GM21423 (cell line): ENCODE measurements around the gene VPS25.
"Not testable (repeated sequence)": the region's sequence is repeated elsewhere in the genome, so short reads cannot be mapped to it uniquely, and the experiment has no call there.

Experiments
- ATAC-seq: cut with Tn5 transposase; IDR thresholded peaks from one replicate; pipeline ENCODE4 v1.9.1; 2021; ENCODE audit warnings: mild to moderate bottlenecking, moderate library complexity; ENCODE audit not compliant: unreplicated experiment

Gene VPS25

GRCh38 chr17:42773290-42774035 lies at the start of gene VPS25:
Gene VPS25, plus strand, starts transcription at chr17:42773449. Its CDS starts 27 bp downstream, at chr17:42773476.
- peak; percentile 67 for ATAC-seq

- no peak for ATAC-seq
These were observed 49.6 kb upstream of the VPS25 start for GRCh38 chr17:42723636-42724035.

GRCh38 chr17:42725143-42725542 lies 48.1 kb upstream of the VPS25 start:
- no peak for ATAC-seq

GRCh38 chr17:42740699-42741098 lies 32.5 kb upstream of the VPS25 start:
- no peak for ATAC-seq

DNA sequence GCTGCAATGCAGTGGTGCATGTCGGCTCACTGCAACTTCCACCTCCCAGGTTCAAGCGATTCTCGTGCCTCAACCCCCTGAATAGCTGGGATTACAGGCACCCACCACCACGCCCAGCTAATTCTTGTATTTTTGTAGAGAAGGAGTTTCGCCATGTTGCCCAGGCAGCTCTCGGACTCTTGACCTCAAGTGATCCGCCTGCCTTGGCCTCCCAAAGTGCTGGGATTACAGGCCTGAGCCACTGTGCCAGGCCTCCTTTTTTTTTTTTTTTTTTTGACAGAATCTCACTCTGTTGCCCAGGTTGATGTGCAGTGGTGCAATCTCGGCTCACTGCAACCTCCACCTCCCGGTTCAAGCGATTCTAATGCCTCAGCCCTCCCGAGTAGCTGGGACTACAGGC lies 30.3 kb upstream of the VPS25 start:
- ATAC-seq: not testable (repeated sequence)

- no peak for ATAC-seq
These were observed 29.5 kb upstream of the VPS25 start for GRCh38 chr17:42743595-42744282.

- ATAC-seq: peak; percentile 52
These were observed 28.9 kb upstream of the VPS25 start for GRCh38 chr17:42744283-42744805.

DNA sequence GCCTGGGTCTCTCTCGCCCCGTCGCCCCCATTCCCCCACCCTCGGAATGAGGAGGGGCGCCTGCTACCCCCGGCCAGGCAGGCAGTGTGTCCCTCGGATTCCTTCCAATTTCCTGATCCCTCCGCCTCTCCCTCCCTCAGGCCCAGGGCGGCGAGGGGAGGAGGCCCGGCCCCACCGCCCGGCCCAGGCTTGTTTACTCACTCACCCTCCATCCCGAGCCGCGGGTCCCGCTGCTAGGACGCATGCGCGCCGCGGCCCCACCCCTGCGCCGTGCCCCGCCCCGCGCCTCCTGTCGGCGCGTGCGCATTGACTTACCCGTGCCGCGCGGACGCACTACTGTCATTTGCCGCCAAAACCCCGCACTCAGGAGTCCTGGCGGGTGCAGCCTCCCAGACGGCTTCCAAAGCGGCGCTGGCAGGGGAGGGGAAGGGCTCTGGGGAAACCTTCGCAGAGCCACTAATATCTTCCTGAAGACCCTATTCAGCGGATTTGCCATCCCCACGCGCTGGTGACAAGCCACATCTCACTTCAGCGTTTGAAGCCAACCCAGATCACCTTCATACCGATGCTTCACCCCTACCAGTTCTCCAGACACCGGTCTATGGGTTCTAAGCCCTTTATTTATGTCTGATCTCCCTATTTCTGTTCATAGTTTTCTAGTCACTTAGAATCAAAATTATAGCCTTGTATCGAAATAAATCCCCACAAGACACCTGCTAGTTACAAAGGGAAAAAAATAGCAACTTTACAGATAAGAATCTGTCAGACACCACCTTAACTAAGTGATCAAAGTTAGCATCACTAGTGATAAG lies 28.2 kb upstream of the VPS25 start, which contains the start of gene EZH1:
Gene EZH1, minus strand, starts transcription at position 235 of the 812 bp plus-strand sequence. CDS start 16,099 bp downstream, outside the sequence.
- peak; percentile 76 for ATAC-seq

DNA sequence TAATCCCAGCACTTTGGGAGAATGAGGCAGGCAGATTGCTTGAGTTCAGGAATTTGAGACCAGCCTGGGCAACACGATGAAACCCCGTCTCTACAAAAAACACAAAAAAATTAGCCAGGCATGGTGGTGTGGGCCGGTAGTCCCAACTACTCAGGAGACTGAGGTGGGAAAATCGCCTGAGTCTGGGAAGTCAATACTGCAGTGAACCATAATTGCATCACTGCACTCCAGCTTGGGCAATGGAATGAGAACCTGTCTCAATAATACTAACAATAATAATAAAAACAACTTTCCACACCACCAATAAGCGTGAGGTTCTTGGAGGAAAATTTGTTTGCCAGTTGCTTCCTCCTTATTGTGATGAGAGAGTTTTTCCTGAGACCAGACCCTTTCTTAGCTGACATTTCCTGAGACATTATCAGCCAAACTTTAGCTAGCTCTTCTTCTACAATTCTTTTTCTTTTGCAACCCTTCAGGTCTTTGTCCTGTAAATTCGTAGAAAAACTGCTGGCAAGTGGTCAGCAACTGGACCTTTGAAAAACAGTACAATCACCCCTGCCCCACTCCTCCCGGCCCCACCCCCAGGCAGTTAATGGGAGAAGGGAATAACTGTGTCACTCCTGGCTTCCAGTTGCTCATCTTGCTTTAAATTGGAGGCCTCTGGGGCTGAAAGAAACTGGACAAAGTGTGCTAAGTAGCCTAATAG lies 24.9 kb upstream of the VPS25 start:
- ATAC-seq: no peak

DNA sequence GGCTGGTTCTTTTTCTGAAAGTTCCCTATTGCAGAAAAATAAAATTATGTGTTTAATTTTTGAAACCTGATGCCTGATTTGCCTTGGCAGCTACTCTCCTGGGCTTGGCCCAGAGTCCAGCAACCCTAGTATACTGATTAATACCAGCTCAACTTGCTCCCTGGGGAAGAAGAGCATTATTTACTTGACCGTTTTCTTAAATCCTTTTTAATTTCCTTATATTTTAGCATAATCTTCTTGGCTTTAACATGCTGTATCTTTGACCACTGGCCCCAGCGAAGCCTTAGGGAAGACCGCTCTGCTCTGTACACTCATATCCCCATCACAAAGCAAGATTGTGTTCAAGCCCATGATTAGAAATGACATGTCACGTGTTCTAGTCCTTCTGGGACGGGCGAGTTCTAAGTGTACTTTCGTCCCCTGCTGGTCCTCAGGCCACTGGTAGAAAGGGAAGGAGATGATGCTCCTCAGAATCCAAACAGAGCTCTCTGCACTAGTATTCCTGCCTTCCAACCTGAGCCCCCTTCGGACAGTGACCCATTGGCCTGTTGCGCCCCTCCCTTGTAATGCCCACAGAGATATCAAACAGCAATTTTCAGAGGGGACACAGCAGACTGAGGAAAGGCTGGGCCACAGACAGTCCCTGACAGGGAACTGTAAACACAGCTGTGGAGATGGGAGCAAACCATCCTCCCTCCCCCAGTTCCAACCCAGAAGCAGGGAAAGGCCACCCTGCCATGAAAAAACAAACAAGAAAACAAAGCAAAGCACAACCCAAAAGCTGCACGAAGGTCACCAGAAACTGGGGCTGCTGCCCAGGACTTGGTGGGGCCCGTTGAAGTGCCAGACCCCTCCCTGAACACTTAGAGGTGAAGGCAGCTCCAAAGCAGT lies 24.1 kb upstream of the VPS25 start:
- no peak for ATAC-seq

GRCh38 chr17:42750739-42751344 lies 22.4 kb upstream of the VPS25 start:
- ATAC-seq: no peak

DNA sequence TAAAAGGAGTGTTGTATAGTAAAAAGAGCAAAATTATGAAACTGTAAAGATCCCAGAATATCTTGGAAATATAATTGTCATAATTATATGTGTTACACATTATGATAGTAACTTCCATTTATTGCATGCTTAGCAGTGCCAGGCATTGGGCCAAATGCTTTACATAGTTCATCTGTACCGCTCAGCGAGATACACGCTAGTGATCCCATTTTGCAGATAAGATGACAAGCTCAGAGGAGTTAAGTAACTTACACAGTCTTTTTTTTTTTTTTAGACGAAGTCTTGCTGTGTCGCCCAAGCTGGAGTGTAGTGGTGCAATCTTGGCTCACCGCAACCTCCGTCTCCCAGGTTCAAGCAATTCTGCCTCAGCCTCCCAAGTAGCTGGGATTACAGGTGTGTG lies 21.6 kb upstream of the VPS25 start:
- no peak for ATAC-seq

- no peak for ATAC-seq
These were observed 18.5 kb upstream of the VPS25 start for GRCh38 chr17:42754782-42755181.

GRCh38 chr17:42759982-42760651 lies 13.1 kb upstream of the VPS25 start:
- no peak for ATAC-seq

DNA sequence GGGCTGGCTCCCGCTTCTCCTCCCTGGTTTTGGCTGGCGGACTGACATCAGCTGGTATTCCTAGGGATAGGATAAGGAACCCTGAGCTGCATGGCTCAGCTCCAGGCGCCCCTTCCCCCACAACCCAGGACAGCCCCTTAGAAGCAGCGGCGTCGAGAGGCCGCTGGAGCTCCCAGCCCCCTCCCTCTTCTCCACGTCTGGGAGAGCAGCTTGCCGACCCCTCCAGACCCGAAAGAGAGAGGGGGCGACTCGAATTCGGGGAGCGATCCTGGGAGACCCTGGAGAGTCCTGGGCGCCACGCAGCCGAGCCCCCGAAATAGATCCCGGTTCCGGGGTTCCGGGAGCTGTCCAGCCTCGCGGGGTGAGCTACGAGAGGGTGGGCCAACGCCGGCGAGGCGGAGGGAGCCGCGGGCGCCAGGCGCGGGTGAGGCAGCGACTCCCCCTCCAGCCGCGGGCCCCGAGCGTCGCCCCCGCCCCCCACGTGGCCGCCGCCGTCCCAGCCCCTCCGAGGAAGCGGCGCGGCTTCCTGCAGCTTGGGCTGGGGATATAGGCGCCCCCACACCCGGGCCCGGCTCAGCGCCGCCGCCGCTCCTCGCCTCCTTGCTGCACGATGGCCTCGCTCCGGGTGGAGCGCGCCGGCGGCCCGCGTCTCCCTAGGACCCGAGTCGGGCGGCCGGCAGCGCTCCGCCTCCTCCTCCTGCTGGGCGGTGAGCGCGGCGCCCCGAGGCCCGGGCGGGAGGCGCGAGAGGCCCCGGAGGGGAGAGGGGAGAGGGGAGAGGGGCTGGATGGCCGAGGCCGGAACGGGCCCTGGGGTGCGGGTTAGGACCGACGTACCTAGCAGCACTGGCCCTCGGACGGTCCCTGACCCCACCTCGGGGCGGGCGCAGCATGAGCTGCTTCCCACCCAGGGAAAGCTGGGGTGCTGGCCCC lies 12.3 kb upstream of the VPS25 start, which contains the start of gene RAMP2:
Gene RAMP2, plus strand, starts transcription at position 576 of the 930 bp plus-strand sequence. Its CDS starts 35 bp downstream, at position 611.
- no peak for ATAC-seq

DNA sequence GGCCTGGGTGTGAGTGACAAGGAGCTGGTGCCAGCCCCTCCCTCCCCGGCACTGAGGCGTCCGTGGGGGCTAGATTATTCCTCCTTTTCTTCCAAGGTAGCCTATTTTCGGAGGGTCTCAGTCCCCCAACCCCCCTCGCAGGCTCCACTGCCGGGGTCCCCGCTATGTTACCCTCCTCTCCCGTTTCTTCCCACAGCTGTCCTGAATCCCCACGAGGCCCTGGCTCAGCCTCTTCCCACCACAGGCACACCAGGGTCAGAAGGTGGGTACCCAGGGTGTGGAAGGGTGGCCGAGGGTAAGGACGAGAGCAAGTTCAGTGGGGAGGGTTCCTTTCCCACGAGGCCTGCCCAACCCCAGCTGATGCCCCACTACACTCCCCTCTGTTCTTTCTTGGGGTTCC lies 11.6 kb upstream of the VPS25 start:
- no peak for ATAC-seq

- ATAC-seq: no peak
These were observed 7.1 kb upstream of the VPS25 start for GRCh38 chr17:42766124-42766523.
